Measurements from ENCODE around the gene RAI2.

Gene RAI2

DNA sequence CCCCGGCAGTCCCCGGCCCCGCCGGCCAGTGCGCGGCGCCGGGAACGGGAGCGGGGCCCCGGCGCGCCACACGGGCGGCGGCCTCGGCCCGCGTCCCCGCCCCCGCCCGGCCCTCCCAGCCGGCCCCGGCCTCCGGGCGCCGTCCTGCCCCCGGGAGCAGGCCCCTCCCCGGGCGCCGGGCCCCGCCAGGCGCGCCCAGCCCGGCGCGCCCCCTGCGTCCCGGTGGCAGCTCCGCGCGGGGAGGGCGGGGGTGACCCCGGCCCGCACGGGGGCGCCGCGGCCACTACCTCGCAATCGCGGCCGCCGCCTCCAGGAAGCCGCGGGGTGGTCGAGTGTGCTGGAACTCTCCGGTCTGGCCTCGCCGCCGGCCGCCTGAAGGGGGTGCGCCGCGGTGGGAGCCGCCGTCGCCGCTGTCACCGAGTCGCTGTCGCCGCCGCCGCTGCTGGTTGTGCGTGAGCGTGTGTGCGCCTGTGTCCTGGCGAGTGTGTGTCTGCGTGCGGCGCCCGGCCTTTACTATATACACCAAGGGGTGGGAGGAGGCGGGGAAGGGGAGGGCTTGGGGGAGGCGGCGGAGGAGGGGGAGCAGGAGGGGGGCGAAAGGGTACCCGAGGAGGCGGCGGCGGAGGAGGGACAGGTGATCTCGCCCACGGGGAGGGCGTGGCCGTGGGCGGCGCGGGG is at the start of gene RAI2:
Gene RAI2, minus strand, starts transcription at position 488 of the 678 bp plus-strand sequence. CDS start 59,288 bp downstream, outside the sequence.
- DNase-seq (ENCODE audit: low read depth in 2 of 2): peak; percentile 15 to 40

DNA sequence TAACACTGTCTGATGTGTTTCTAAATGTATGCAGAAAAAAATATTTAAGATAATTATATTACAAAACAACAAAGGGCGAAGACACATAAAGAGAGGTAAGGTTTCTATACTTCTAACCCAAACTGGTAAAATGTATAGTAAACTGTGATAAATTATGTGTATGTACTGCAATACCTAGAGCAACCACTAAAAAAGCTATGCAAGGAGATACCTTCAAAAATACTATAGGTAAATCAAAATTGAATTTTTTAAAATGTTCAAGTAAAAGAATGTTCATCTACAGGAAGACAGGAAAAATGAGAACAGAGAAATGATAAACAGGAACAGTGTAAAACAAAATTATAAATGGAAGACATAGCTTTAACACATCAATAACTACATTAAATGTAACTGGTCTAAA is 27.3 kb upstream of the RAI2 start:
- DNase-seq (ENCODE audit: low read depth in 2 of 2): no peak

DNA sequence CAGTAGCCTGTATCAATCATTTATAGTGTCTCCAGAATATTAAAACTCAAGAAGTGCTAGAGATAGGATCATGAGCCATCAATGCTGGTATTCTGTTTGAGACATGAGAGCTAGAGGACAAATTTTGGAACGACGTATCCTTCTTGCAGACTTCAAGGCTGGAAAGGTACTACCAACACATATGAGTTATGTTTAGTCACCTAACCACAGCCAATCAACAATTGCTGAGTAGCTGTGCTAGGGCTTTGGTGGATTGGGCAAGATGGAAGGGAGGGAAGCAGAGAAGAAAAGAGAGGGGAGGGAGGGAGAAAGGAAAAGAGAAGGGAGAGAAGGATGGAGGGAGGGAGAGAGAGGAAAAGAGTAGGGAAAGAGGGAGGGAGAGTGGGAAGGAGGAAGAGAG is 21.6 kb upstream of the RAI2 start:
- no peak for DNase-seq (ENCODE audit: low read depth in 2 of 2)

DNA sequence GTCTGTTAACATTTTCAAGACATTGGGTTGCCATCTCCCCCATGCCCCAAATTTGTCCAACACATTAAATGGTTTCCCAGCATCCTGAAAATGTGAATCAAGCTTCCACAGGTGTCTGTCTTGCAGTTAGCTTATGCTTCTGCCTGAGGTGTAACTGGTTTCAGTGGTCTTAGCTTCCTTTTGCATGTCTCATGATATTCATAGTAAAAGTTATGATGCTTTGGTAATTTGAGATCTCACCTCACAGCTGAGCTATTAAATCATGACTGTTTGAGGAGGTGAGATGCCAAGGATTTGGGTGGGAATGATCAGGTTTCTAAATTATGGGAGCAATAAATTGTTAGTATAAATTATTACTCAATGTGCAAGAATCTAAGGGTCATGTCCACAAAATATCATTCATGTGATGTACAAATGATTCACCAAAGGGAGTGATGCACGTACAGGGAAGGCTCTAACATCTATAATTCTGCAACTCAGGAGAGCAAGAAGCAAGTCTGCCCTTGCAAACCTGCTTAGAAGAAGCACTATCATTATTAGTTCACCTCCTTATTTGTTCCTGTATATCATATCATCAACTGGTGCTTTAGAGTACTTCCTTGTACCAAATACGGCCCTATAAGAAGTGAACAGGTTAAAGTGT is 17.1 kb upstream of the RAI2 start:
- DNase-seq (ENCODE audit: low read depth in 2 of 2): no peak

DNA sequence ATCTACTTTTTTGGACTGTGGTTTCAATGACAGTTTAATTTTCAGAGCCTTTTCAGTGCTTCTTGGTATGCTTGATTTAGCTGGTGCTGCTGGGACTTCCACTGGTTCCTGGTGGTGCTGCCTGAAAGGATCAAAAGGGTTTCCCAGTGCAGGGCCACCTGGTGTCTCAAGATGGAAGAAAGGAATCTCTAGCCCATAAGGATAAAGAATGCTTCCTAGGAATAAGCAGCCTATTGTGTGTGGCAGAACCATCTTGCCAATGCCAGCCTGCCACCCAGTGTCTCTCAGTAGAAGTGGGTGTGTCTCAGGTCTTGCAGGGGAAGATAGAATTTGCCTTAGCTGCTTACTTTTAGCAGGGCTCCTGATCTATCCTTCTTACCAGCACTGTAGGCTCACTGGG is 15.0 kb upstream of the RAI2 start:
- DNase-seq (ENCODE audit: low read depth in 2 of 2): no peak

DNA sequence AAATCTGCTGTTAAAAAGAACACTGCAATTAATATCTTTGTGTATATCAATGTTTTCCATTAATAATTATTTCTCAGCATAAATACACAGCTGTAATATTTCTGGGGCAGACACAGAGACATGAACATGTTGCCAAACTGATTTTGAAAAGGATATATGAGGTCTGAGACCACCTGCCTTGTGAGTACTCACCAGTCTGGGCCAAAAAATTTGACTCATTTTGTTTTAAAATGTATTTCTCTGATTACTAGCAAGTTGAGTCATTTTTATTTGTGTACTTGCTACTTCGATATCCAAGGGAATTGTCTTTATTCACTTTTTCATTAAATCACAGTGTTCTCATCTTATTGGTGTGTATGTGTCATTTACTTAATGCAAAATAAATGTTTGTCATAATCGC is 8.5 kb upstream of the RAI2 start:
- DNase-seq (ENCODE audit: low read depth in 2 of 2): no peak

DNA sequence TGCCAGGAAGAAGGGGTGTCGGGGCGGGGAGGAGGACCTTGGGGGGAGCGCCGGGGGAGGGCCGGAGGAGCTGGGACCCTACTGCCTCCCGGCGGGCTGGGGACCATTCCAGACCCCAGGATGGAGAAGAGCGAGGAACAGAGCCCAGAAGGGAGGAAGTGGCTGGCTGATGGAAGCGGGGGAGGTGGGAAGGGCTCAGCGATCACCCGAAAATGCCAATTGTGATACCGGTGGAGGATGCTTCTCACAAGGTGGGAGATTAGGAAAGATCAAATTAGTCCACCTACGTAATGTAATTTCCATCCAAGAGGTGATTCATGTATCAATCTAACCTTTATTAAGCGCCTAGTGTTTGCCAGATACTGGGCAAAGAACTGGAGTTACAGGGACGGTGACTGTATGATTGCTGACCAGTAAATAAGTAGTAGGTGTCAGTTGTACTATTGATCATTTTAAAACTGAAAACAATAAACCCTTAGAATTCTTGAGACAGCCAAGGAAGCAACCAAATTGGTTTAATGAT is 452 bp upstream of the RAI2 start:
- DNase-seq (ENCODE audit: low read depth in 2 of 2): no peak

DNA sequence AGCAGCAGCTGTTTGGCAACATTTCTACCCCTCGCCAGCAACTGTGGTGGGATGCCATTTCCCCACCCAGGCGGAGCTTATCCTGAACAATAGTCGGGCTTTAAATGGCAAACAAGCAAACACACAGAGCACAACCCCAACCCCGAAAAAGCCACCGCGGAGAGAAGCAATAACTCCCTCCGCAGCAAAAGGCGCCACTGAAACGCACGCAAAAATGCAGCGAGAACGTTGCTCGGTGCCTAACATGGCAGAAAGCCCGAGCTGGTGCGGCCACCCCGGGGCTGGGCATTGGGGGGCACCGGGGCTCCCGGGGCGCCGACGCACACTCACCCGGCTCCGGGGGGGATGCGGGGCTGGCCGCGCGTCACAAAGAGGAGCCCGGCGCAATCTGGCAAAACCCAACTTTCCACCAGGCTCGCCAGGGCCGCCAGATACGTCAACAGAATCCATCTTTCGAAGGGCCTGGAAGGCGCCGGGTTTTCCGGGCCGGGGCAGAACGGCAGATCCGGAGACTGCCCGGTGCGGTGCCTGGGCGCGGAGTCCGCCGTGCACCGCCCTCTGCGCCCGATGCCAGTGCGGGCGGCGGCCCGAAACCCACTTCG is 818 bp downstream of the RAI2 start:
- no peak for DNase-seq (ENCODE audit: low read depth in 2 of 2)

DNA sequence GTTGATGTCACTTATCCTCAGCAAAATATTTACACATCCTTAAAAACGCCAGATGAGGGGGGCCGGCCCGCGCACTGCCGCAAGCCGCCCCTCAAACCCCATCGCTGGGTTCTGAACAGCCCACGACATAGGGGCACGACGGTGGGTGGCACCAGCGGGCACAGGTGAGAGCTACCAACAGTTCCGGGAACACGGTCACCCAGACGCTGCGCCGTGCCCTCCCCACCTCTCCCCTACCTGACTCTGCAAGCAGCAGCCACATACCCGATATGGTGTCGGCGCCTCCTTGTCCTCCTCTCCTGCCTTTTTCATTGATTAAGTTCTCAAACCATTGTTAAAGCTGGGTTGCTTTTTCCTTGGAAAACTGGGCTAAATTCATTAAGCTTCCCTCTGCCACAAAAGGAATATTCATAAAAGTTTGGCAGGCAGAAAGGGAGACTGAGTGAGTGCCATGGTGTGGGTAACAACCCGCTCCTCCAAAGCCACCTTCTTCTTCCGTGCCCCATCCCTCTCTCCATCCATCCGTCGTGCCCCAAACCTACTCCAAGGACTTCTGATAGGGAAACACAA is 1.4 kb downstream of the RAI2 start:
- DNase-seq (ENCODE audit: low read depth in 2 of 2): no peak

DNA sequence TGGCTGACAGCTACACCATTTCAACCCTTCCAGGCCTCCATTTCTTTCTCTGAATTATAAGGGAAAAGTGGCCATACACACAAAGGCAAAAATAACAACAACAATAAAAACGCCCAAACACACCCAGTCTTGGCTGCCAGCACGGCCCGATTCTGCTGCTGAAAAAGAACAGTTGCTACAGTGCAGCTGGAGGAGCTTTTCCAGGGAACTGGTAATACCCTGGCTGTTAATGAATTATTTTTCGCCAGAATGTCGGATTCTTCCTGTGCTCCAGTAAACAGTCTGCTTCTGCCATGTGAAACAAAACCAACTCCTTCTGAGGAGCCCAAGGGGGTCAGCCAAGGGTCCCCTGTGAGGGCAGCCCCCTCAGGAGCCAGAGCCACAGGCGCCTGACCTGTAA is 6.6 kb downstream of the RAI2 start:
- DNase-seq (ENCODE audit: low read depth in 2 of 2): no peak

DNA sequence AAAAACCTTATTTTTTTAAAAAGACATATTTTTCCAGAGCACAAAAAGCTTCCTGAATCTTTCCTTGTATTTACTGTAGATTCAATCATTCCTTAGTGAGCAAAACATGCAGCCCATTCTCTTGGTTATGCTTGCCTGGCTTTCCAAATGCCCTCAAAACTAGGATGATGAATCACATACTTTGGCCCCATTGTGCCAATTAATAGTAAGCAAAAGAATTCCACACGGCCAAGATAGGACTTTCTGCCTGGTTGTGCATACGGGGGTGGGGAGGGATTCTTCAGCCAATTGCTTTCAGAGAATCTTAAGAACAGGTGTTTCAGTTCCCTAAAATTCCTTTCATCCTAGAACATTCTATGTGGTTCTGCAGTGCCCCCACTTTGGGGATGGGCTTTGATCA is 7.0 kb downstream of the RAI2 start:
- DNase-seq (ENCODE audit: low read depth in 2 of 2): no peak

DNA sequence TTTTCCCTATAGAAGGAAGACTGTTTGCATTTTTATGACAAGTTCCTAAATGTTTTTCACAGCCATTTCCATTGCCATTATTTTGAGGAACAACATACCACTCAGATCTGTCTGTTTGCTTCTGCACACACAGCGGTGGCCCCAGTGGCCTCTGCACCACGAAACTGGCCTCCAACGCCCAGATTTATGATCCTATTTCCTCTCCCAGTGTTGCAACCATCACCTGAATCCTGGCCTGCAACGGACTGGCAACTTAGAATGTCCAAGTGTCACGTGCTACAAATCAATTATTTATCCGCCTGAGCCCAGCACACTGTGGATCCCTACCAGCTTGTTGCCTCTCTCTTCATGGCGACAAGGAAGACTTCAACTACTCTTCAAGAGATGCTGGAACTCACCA is 9.2 kb downstream of the RAI2 start:
- DNase-seq (ENCODE audit: low read depth in 2 of 2): no peak

DNA sequence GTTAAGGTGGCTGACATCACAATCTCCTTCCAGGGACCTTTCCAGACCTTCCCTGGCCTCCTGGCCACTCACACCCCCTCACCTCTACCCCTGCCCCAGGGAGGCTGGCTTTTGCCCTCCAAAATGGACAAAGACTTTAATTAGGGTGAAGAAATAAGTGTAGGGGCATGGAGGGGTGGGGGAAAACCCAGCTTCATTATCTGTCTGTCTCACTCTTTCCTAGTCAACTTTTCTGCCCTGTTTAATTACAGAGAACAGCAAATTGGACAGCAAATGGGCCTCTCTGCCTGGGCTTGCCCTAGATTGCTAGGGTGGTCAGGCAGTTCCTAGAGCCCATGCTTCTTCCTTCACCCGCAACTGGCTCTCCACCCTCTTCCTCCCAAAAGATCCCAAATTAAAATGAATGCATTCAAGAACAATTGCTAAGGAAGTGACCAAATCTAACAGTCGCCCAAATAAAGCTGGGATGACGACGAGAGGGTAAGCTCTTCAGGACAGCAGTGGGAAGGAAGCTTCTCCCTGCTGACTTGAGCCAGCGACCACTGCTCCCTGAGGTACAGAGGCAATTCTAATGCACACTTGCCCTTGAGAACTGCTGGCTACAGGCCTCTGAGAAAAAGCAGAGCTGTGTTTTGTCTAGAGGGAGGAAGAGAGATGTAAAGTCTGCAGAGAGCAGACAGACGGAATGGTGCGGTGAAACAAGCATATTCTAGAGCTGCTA is 12.4 kb downstream of the RAI2 start:
- no peak for DNase-seq (ENCODE audit: low read depth in 2 of 2)

DNA sequence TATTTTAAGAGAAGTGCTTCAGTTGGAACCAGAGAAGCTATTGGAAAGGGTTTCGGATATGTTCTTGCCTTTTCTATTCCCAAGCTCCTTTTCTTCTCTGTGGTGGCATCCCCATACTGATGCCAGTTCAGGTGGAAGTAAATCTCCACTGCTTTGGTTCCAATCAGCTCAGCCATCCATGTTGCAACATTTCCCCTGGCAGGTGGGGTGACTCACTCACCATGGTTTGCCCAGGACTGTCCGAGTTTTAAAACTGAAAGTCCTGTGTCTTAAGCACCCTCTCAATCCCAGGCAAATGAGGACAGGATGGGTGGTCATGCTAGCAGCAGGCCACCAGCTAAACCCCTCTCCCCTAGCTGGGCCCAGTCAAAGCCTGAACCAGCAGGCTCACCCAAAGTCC is 15.1 kb downstream of the RAI2 start:
- no peak for DNase-seq (ENCODE audit: low read depth in 2 of 2)

DNA sequence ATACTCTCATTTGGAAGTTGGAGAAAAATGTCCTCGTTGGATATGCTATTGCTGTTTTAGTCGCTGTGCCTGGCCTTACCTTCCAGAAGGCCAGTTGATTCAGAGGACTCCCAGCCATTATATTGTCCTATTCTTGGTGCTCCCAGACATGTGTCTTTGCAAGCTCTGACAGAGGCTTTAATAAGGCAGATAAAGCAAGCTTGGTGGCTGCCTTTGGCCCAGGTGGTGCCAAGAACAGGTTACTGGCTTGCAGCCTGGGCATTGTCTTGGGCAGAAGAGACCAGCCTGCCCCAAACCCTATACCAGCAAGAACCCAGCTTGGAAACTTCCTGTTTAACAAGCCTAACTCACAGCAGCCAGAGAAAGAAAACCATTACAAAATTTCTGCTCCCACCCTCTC is 16.9 kb downstream of the RAI2 start:
- DNase-seq (ENCODE audit: low read depth in 2 of 2): no peak

DNA sequence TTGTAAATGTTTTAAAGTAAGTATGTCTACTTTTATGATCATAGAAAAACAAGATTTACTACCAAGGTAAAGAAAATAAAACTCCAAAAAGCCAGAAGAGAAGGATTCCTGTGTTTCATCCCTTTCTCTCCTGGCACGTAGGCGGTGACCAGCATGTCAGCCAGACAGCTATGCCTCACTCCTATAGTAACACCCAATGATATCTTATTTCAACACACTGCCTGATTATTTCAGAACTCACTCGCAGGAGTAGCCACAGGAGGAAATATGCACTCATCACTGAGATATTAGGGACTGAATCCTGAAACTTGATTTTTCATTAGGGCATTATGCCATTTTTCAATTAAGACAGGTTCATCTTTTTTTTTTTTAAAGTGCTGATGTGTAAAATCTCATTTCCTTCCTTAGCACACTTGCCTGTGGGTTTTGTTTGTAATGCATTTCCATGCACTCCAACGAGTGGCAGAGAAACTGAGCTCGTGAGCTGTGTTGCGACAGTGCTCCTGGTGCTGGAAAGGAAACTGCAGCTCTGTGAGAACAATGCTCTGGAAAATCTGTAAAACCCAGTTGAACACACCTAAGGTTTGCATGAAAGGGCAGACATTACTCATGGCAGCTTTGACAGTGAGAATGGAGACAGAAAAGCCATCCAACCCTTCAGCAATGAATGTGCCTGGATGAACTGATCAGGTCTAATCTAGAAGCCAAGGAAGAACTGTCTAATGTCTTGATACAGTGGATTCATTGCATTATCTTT is 18.2 kb downstream of the RAI2 start:
- no peak for DNase-seq (ENCODE audit: low read depth in 2 of 2)

DNA sequence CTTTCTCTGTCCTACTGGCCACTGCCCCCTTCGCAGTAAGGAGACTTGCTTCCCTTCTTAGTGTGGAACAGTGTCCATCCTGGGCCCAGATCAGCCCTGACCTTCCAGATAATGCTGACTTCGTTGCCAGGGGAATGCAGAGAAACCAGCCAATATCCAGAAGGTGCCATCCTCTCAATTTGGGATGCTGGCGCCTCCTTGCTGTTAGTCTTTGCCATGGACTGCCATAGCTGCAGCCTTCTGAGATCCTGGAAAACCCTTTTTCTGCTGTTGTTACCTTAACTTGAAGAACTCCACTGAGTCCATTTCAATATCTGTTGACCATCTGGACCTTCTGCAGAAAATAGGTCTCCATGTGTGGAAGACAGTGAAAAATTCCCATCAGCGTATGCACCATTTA is 21.8 kb downstream of the RAI2 start:
- no peak for DNase-seq (ENCODE audit: low read depth in 2 of 2)

DNA sequence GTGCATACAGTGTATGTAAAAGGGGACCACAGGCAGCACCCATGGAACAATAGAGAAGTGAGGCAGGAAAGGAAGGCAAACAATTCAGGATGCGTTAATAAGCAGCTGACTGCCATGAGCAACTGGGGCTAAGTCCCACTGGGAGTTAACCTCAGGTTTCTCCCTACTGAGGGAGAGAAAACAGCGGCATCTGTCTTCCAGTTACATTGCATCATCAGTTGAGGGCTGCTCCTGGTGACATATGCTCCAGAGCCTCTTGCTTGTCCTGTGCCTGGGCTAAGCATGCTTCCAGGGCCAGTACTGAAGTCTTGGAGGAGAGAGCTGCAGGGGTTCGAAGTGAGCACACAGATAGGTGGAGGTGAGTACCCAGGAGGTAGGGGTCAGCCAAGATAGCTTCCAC is 24.3 kb downstream of the RAI2 start:
- DNase-seq (ENCODE audit: low read depth in 2 of 2): no peak

DNA sequence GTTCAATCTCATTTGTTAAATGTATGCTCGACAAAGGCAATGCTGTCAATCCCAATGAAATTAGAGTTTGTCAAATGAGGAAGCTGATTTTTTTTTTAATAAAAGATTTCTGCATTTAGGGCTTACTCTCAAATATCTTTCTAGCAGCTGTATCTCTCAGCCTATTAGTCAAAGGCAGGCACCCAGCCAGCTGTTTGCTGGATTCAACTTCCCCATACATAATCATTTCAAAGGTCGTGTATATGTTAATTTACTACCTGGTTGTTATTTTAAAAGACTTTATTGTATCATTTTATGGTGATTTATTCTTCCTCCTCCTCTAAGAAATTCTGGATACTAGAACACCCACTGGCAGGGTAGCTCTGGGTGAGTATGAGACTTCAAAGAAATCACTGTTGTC is 27.1 kb downstream of the RAI2 start:
- no peak for DNase-seq (ENCODE audit: low read depth in 2 of 2)

DNA sequence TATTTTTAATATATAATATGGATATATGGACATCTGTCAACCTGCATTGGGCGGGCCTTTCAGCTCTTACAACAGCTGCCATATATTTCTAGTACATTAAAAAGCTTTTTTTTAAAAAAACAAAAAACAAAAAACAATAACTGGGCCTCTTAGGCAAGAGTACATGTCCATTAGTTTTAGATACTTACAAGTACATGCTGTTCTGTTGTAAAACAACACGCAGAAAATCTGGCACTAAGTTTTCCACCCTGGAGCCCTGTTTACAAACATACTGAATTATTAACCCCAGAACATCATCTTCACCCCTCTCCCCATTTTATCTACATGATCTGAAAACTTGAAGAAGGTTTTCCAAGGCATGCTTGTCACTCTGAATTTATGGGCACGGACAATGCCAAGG is 29.8 kb downstream of the RAI2 start:
- DNase-seq (ENCODE audit: low read depth in 2 of 2): no peak

DNA sequence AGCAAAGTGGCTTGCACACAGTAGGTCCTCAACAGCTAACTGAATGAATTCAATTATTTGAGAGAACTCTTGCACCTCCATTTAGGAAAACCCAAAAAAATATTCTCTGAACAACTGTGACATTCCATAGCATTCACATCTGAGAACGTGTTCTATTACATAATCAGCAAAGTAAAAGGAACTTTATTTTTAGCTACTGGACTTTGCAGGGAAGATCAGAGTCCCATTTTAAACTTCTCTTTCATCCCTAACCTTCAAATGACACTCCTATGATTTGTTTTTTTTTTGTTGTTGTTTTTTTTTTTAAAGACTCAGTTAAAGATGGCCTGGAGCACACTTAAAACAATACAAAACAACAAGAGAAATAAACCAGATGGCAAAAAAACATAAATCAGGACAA is 30.9 kb downstream of the RAI2 start:
- no peak for DNase-seq (ENCODE audit: low read depth in 2 of 2)

DNA sequence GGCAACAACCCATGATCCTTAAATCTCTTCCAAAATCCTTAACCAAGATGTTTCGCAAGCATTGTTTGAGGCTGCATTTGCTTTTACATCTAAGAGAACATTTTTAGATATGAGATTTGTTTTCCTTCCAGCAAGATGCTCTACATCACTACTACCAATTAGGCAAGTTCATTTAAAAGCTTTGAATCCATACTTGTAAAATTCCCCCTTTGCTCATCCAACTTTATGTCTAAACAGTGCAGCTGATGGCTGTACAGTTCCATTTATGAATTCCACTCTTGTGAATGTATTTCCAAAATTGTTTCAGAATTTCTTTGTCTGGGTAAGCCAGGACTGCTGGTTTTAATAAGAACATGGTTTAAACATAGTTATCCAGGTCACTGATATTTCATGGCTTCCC is 31.5 kb downstream of the RAI2 start:
- no peak for DNase-seq (ENCODE audit: low read depth in 2 of 2)

All from stimulated activated CD8-positive, alpha-beta memory T cell treated with anti-CD3 and anti-CD28 coated beads, Interleukin-7, amount 100 ng/mL, for 4 hours (primary cell).